Measurements from ENCODE around the gene SPC25.
"Not testable (repeated sequence)": the region's sequence is repeated elsewhere in the genome, so short reads cannot be mapped to it uniquely, and the experiment has no call there.

Gene SPC25

GRCh38 chr2:168890006-168890782 is at the start of gene SPC25:
TSS of gene SPC25 (minus strand) at chr2:168890430. CDS start at chr2:168889519, 911 bp downstream.
- peak; percentile 96 for DNase-seq

- DNase-seq, result no peak
Measured at GRCh38 chr2:168939918-168940317, 49.7 kb upstream of the SPC25 start.

- DNase-seq, result no peak
Measured at GRCh38 chr2:168939061-168939460, 48.8 kb upstream of the SPC25 start.

GRCh38 chr2:168935810-168936581 is 45.8 kb upstream of the SPC25 start:
- no peak for DNase-seq

- no peak for DNase-seq
Measured at GRCh38 chr2:168934826-168935225, 44.6 kb upstream of the SPC25 start.

GRCh38 chr2:168932174-168932573 is 41.9 kb upstream of the SPC25 start:
- DNase-seq, result not testable (repeated sequence)

GRCh38 chr2:168930242-168930641 is 40.0 kb upstream of the SPC25 start:
- no peak for DNase-seq

- DNase-seq, result no peak
Measured at GRCh38 chr2:168929031-168929430, 38.8 kb upstream of the SPC25 start.

- no peak for DNase-seq
Measured at GRCh38 chr2:168928113-168928831, 38.0 kb upstream of the SPC25 start.

- no peak for DNase-seq
Measured at GRCh38 chr2:168926621-168927386, 36.6 kb upstream of the SPC25 start.

GRCh38 chr2:168920504-168921157 is 30.4 kb upstream of the SPC25 start:
- peak; percentile 54 for DNase-seq

GRCh38 chr2:168916331-168916675 is 26.1 kb upstream of the SPC25 start:
- DNase-seq, result peak; percentile 87

GRCh38 chr2:168915441-168916330 is 25.5 kb upstream of the SPC25 start:
- DNase-seq, result peak; percentile 83

GRCh38 chr2:168913495-168913894 is 23.3 kb upstream of the SPC25 start:
- peak; percentile 40 for DNase-seq

GRCh38 chr2:168912901-168913369 is 22.7 kb upstream of the SPC25 start:
- DNase-seq, result peak; percentile 87

- DNase-seq, result peak; percentile 67
Measured at GRCh38 chr2:168912466-168912865, 22.2 kb upstream of the SPC25 start.

GRCh38 chr2:168910330-168910729 is 20.1 kb upstream of the SPC25 start:
- DNase-seq, result peak; percentile 97

GRCh38 chr2:168907940-168908662 is 17.9 kb upstream of the SPC25 start:
- peak; percentile 34 for DNase-seq

- DNase-seq, result no peak
Measured at GRCh38 chr2:168904358-168904757, 14.1 kb upstream of the SPC25 start.

GRCh38 chr2:168903888-168904287 is 13.7 kb upstream of the SPC25 start:
- DNase-seq, result no peak
